IgD-negative memory B cell (primary cell): ENCODE results near the gene CRADD. TPM values are rescaled to one million over a fixed set of nuclear protein-coding genes. Genes with fewer than 3 reads are reported as not detected.
"Not testable (repeated sequence)": the region's sequence is repeated elsewhere in the genome, so short reads cannot be mapped to it uniquely, and the experiment has no call there.

Experiments
- H3K27ac Mint-ChIP-seq, 3 donors: one replicate each; pipeline ENCODE4 v1.8.0; 2020 to 2022; ENCODE audit warnings: mild to moderate bottlenecking in 3 of 3, mixed read lengths in 3 of 3, moderate library complexity in 1 of 3
- H3K27me3 Mint-ChIP-seq: one replicate; pipeline ENCODE4 v1.8.0; 2021; ENCODE audit warnings: mixed read lengths
- H3K36me3 Mint-ChIP-seq: one replicate; pipeline ENCODE4 v1.8.0; 2020; ENCODE audit warnings: mild to moderate bottlenecking, mixed read lengths
- H3K4me1 Mint-ChIP-seq, 3 donors: one replicate each; pipeline ENCODE4 v1.8.0; 2020 to 2022; ENCODE audit warnings: mixed read lengths in 3 of 3, mild to moderate bottlenecking in 1 of 3
- H3K4me3 Mint-ChIP-seq, 4 donors: one replicate each; pipeline ENCODE4 v1.8.0; 2020 to 2022; ENCODE audit warnings: mild to moderate bottlenecking in 4 of 4, mixed read lengths in 4 of 4, moderate library complexity in 3 of 4
- H3K9me3 Mint-ChIP-seq, 3 donors: one replicate each; pipeline ENCODE4 v1.8.0; 2020 to 2021; ENCODE audit warnings: mixed read lengths in 3 of 3, mild to moderate bottlenecking in 1 of 3
- polyA plus RNA-seq: library from polyadenylated mRNA; unstranded; fragments of 300-500 nt; fragmentation: Illumina TruSeq; gene quantifications from one replicate; pipeline ENCODE4 v1.2.3, GENCODE V29; 2021

CRADD gene
- polyA plus RNA-seq, 1 donor from 2014 or later, result 9.4 TPM

DNA sequence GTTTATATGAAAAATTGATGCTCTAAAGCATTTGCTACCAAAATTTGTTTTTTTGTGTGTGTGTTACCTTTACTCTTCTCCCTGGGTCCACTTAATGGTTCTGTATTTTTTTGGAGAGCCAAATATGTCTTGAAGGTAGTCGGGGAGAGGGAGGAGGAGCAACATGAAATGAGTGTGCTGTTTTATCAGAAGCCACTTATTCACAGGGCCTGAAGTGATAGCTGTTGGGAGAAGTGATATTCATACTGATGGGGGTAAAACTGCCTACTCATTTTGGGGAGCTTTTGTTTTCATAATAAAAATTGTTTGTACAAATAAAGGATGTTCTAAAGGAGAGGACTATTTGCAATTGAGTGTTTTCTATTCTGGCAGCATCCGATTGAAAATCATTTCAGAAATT lies 29.2 kb downstream of the CRADD start:
- Mint-ChIP-seq H3K27ac (no peak overlapping the region), H3K4me1 (peaks cover 2 to 21% (median 12%) of the 10 kb centered on the region in 3 donors), H3K36me3 (peaks cover 14% of the 10 kb centered on the region), H3K27me3 (no peaks in the 10 kb centered on the region), H3K4me3 (no peak overlapping the region), H3K9me3 (peaks cover 3 to 20% (median 8%) of the 10 kb centered on the region in 3 donors)

- H3K27ac Mint-ChIP-seq, result no peak overlapping the region
- peaks cover 3 to 20% (median 8%) of the 10 kb centered on the region in 3 donors for H3K9me3 Mint-ChIP-seq
- H3K27me3 Mint-ChIP-seq, result no peaks in the 10 kb centered on the region
- H3K4me3 Mint-ChIP-seq, result no peak overlapping the region
- peaks cover 14% of the 10 kb centered on the region for H3K36me3 Mint-ChIP-seq
- peaks cover 2 to 18% (median 12%) of the 10 kb centered on the region in 3 donors for H3K4me1 Mint-ChIP-seq
Measured at GRCh38 chr12:93706824-93707223, 29.6 kb downstream of the CRADD start.

DNA sequence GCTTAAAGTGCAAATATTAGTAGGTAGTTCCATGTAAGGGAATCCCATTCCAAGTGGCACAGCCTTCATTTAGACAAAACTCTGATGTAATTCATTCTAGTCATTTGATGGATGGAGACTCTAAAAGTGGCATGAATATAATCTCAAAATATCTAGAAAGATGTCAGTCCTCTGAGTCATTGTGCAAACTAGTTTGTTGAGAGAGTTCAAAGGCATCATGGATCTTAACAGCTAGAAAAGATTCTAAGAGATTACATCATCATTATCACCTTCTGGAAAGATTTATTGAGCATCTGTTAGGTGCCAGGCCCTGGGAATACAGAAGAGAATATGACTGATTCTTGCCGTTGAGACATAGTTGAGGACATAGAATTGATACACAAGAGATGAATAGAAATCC lies 30.7 kb downstream of the CRADD start:
- no peak overlapping the region for H3K4me3 Mint-ChIP-seq
- peaks cover 14% of the 10 kb centered on the region for H3K36me3 Mint-ChIP-seq
- H3K4me1 Mint-ChIP-seq, result peaks cover 6 to 9% (median 9%) of the 10 kb centered on the region in 3 donors
- H3K9me3 Mint-ChIP-seq, result peaks cover 3 to 20% (median 8%) of the 10 kb centered on the region in 3 donors
- no peaks in the 10 kb centered on the region for H3K27me3 Mint-ChIP-seq
- no peak overlapping the region for H3K27ac Mint-ChIP-seq

- Mint-ChIP-seq H3K9me3 (peaks cover 3 to 20% (median 8%) of the 10 kb centered on the region in 3 donors), H3K27ac (no peak overlapping the region), H3K4me3 (peak overlapping the region in 1 of 4 donors; percentile 39), H3K4me1 (peaks cover 6 to 9% (median 9%) of the 10 kb centered on the region in 3 donors), H3K36me3 (peaks cover 14% of the 10 kb centered on the region), H3K27me3 (no peaks in the 10 kb centered on the region)
Measured at GRCh38 chr12:93708952-93709351, 31.8 kb downstream of the CRADD start.

- no peak overlapping the region for H3K27ac Mint-ChIP-seq
- peaks cover 3 to 20% (median 8%) of the 10 kb centered on the region in 3 donors for H3K9me3 Mint-ChIP-seq
- H3K27me3 Mint-ChIP-seq, result no peaks in the 10 kb centered on the region
- H3K4me1 Mint-ChIP-seq, result peaks cover 4 to 6% (median 5%) of the 10 kb centered on the region in 3 donors
- no peak overlapping the region for H3K4me3 Mint-ChIP-seq
- peaks cover 12% of the 10 kb centered on the region for H3K36me3 Mint-ChIP-seq
Measured at GRCh38 chr12:93709386-93709785, 32.2 kb downstream of the CRADD start.

- H3K4me3 Mint-ChIP-seq, result no peak overlapping the region
- H3K36me3 Mint-ChIP-seq, result peaks cover 10% of the 10 kb centered on the region
- H3K27me3 Mint-ChIP-seq, result no peaks in the 10 kb centered on the region
- H3K4me1 Mint-ChIP-seq, result peaks cover 0 to 6% (median 4%) of the 10 kb centered on the region in 3 donors
- H3K9me3 Mint-ChIP-seq, result peaks cover 3 to 20% (median 10%) of the 10 kb centered on the region in 3 donors
- no peak overlapping the region for H3K27ac Mint-ChIP-seq
Measured at GRCh38 chr12:93710574-93710926, 33.4 kb downstream of the CRADD start.

- H3K9me3 Mint-ChIP-seq, result peaks cover 3 to 20% (median 10%) of the 10 kb centered on the region in 3 donors
- not testable (repeated sequence) for H3K4me3 Mint-ChIP-seq, H3K27me3 Mint-ChIP-seq, H3K36me3 Mint-ChIP-seq, H3K4me1 Mint-ChIP-seq
- H3K27ac Mint-ChIP-seq, result peak overlapping the region in 1 of 3 donors; percentile 54
Measured at GRCh38 chr12:93711502-93711901, 34.3 kb downstream of the CRADD start.

DNA sequence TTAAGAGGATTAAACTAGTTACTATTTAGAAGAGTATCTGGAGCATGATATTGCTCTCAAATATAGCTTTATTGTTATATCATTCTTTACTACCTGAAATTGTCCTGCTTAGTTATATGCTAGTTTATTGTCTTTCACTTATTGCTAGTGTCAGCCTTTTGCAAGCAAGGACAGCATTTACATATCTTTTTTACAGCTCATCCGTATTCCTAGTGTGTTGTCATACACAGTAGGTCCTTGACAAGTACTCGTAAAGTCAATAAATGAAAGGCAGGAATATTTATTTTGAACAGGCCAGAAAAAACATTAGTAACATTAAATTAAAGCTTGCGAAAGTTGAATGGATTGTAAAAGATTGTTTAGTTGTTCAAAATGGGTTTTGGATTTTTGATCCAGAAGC lies 35.0 kb downstream of the CRADD start:
- Mint-ChIP-seq H3K27me3 (no peaks in the 10 kb centered on the region), H3K9me3 (peaks cover 3 to 20% (median 10%) of the 10 kb centered on the region in 3 donors), H3K4me3 (no peak overlapping the region), H3K4me1 (peaks cover 0 to 8% (median 4%) of the 10 kb centered on the region in 3 donors), H3K27ac (no peak overlapping the region), H3K36me3 (peaks cover 5% of the 10 kb centered on the region)

GRCh38 chr12:93713060-93713459 lies 35.9 kb downstream of the CRADD start:
- Mint-ChIP-seq H3K9me3 (peaks cover 7 to 18% (median 10%) of the 10 kb centered on the region in 3 donors), H3K27me3 (no peaks in the 10 kb centered on the region), H3K4me1 (peaks cover 0 to 8% (median 4%) of the 10 kb centered on the region in 3 donors), H3K36me3 (peaks cover 5% of the 10 kb centered on the region), H3K4me3 (no peak overlapping the region), H3K27ac (no peak overlapping the region)

DNA sequence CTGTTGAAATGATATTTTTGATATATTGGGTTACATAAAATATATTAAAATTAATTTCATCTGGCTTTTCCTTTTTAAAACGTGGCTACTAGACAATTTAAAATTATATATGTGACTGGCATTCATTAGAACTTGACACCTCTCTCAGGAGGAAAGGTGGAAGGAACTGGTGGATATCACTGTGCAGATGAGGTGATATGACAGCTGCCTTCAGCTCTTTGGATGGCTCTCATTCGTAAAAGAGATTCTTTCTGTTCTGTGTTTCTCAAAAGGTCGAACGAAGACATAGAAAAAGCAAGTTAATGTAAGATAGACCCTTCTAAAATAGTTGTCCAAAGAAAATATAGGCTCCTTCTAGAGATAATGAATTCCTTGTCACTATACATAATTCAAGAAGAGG lies 36.6 kb downstream of the CRADD start:
- Mint-ChIP-seq H3K4me1 (peaks cover 0 to 8% (median 4%) of the 10 kb centered on the region in 3 donors), H3K4me3 (no peak overlapping the region), H3K36me3 (peaks cover 8% of the 10 kb centered on the region), H3K27ac (no peak overlapping the region), H3K27me3 (no peaks in the 10 kb centered on the region), H3K9me3 (peaks cover 5 to 19% (median 10%) of the 10 kb centered on the region in 3 donors)

DNA sequence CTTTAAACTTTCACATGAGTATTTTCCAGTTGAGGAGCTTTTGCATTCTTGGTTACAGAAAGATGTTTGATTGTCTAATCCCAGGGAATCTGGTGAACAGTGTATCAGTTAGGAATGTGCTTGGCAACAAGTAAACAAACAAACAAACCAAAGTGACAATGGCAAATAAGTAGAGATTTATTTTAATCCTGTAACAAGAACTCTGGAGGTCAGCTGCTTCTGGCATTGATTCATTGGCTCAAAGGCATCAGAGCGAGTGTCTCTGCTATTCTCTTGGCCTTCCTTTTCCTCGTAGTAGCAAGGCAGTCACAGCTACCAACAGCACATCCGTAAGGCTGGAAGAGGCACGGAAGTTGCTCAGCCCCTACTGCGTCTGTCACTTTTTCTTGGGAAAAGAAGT lies 37.2 kb downstream of the CRADD start:
- Mint-ChIP-seq H3K36me3 (peaks cover 10% of the 10 kb centered on the region), H3K9me3 (peaks cover 5 to 14% (median 7%) of the 10 kb centered on the region in 3 donors), H3K4me3 (no peak overlapping the region), H3K27ac (no peak overlapping the region), H3K4me1 (peaks cover 0 to 8% (median 4%) of the 10 kb centered on the region in 3 donors), H3K27me3 (no peaks in the 10 kb centered on the region)

GRCh38 chr12:93719710-93720109 lies 42.5 kb downstream of the CRADD start:
- Mint-ChIP-seq H3K36me3 (peaks cover 19% of the 10 kb centered on the region), H3K9me3 (peaks cover 10 to 22% (median 18%) of the 10 kb centered on the region in 3 donors), H3K4me3 (no peak overlapping the region)

DNA sequence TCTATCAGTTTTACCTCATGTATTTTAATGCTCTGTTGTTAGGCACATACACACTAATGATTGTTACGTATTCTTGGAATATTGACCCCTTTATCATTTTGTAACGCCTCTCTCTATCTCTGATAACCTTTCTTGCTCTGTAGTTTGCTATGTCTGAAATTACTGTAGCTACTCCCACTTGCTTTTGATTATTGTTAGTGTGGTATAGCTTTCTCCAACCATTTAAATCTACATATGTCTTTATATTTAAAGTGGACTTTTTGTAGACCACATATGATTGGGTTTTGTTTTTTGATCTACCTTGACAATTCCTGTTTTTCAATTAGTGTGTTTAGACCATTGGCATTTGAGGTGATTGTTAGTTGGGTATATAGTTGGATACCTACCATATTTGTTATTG lies 43.4 kb downstream of the CRADD start:
- H3K4me3 Mint-ChIP-seq, result no peak overlapping the region
- no peak overlapping the region for H3K27ac Mint-ChIP-seq
- H3K9me3 Mint-ChIP-seq, result peaks cover 10 to 22% (median 16%) of the 10 kb centered on the region in 3 donors
- peaks cover 0 to 10% (median 4%) of the 10 kb centered on the region in 3 donors for H3K4me1 Mint-ChIP-seq
- H3K27me3 Mint-ChIP-seq, result no peaks in the 10 kb centered on the region
- peaks cover 19% of the 10 kb centered on the region for H3K36me3 Mint-ChIP-seq

More at GRCh38 chr12:93719710-93720109, 42.5 kb downstream of the CRADD start:
- Mint-ChIP-seq H3K27me3 (no peaks in the 10 kb centered on the region), H3K4me1 (peaks cover 4 to 12% (median 4%) of the 10 kb centered on the region in 3 donors), H3K27ac (no peak overlapping the region)

GRCh38 chr12:93722179-93722578 lies 45.0 kb downstream of the CRADD start:
- Mint-ChIP-seq H3K4me3 (no peak overlapping the region), H3K27me3 (no peaks in the 10 kb centered on the region), H3K4me1 (peaks cover 0 to 8% (median 7%) of the 10 kb centered on the region in 3 donors), H3K36me3 (peaks cover 19% of the 10 kb centered on the region), H3K9me3 (peaks cover 10 to 22% (median 16%) of the 10 kb centered on the region in 3 donors), H3K27ac (no peak overlapping the region)

GRCh38 chr12:93722835-93723567 lies 45.8 kb downstream of the CRADD start:
- Mint-ChIP-seq H3K36me3 (peaks cover 17% of the 10 kb centered on the region), H3K4me3 (peak overlapping the region in 1 of 4 donors; percentile 14), H3K4me1 (peaks cover 0 to 8% (median 7%) of the 10 kb centered on the region in 3 donors), H3K27me3 (no peaks in the 10 kb centered on the region), H3K27ac (peak overlapping the region in 1 of 3 donors; percentile 52), H3K9me3 (peaks cover 7 to 22% (median 16%) of the 10 kb centered on the region in 3 donors)

DNA sequence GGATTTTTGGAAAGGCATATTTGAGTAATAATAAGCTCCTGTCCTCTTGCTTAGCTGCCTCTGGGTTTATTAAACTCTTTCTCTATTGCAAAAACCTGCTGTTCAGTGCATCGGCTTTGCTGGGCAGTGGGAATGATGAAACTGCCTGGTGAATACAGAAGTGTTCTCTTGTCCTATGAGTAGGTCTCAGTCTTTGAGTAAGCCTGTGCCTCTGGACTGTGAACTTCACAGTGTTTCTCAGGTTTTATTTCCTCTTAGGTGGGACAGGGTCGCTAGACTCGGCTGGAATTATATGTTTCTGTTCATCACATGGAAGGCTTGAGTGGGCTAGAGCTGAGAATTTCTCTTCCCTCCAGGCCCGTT lies 46.4 kb downstream of the CRADD start:
- Mint-ChIP-seq H3K4me1 (peaks cover 0 to 8% (median 7%) of the 10 kb centered on the region in 3 donors), H3K36me3 (peaks cover 14% of the 10 kb centered on the region), H3K9me3 (peaks cover 5 to 16% (median 16%) of the 10 kb centered on the region in 3 donors), H3K27ac (peak overlapping the region in 1 of 3 donors; percentile 52), H3K4me3 (no peak overlapping the region), H3K27me3 (no peaks in the 10 kb centered on the region)
